HEK293 (cell line): ENCODE measurements around the gene SMIM12.
A peak's percentile ranks its signal among the peaks of the same experiment; 100 is the strongest.

Experiments used
- BCL11B ChIP-seq: fragments of 450-650 bp; formaldehyde crosslinking; IDR thresholded peaks from 2 replicates; pipeline ENCODE4 v1.5.1; 2016; ENCODE audit warnings: low read depth, missing biosample characterization, missing genetic modification characterization
- GLIS2 ChIP-seq: fragments of 450-650 bp; formaldehyde crosslinking; IDR thresholded peaks from 2 replicates; pipeline ENCODE4 v1.5.1; 2016; ENCODE audit warnings: missing biosample characterization, missing genetic modification characterization
- PRDM2 ChIP-seq: fragments of 450-650 bp; formaldehyde crosslinking; IDR thresholded peaks from 2 replicates; pipeline ENCODE4 v1.5.1; 2016; ENCODE audit warnings: missing biosample characterization, missing genetic modification characterization, borderline replicate concordance
- PRDM6 ChIP-seq: fragments of 450-650 bp; formaldehyde crosslinking; IDR thresholded peaks from 2 replicates; pipeline ENCODE4 v1.5.1; 2017; ENCODE audit warnings: missing biosample characterization, missing genetic modification characterization
- SCRT2 ChIP-seq: fragments of 450-650 bp; formaldehyde crosslinking; IDR thresholded peaks from 2 replicates; pipeline ENCODE4 v1.5.1; 2016; ENCODE audit warnings: missing biosample characterization, missing genetic modification characterization
- TRIM28 ChIP-seq: IDR thresholded peaks from 2 replicates; pipeline ENCODE4 v1.6.1; 2011; ENCODE audit warnings: low read length, control low read depth, borderline replicate concordance
- YY1 ChIP-seq: fragments of 450-650 bp; formaldehyde crosslinking; IDR thresholded peaks from 2 replicates; pipeline ENCODE4 v1.5.1; 2018; ENCODE audit warnings: missing biosample characterization, missing genetic modification characterization
- ZBTB10 ChIP-seq: fragments of 450-650 bp; formaldehyde crosslinking; IDR thresholded peaks from 2 replicates; pipeline ENCODE4 v1.5.1; 2016; ENCODE audit warnings: missing biosample characterization, missing genetic modification characterization
- ZBTB44 ChIP-seq: fragments of 450-650 bp; IDR thresholded peaks from 2 replicates; pipeline ENCODE4 v1.5.1; 2018; ENCODE audit warnings: missing biosample characterization, mild to moderate bottlenecking, missing genetic modification characterization
- ZFHX2 ChIP-seq: fragments of 450-650 bp; formaldehyde crosslinking; conservative IDR thresholded peaks from 2 replicates; pipeline ENCODE4 v1.5.1; 2016; ENCODE audit warnings: missing biosample characterization, missing genetic modification characterization
- ZFP3 ChIP-seq: fragments of 450-650 bp; formaldehyde crosslinking; IDR thresholded peaks from 2 replicates; pipeline ENCODE4 v1.5.1; 2016; ENCODE audit warnings: low read depth, missing biosample characterization, missing genetic modification characterization
- ZNF112 ChIP-seq: fragments of 450-650 bp; formaldehyde crosslinking; IDR thresholded peaks from 2 replicates; pipeline ENCODE4 v1.5.0; 2017; ENCODE audit warnings: missing biosample characterization, missing genetic modification characterization
- ZNF169 ChIP-seq: fragments of 450-650 bp; formaldehyde crosslinking; IDR thresholded peaks from 2 replicates; pipeline ENCODE4 v1.5.1; 2016; ENCODE audit warnings: missing biosample characterization, missing genetic modification characterization
- ZNF174 ChIP-seq: fragments of 450-650 bp; formaldehyde crosslinking; IDR thresholded peaks from 2 replicates; pipeline ENCODE4 v1.5.0; 2017; ENCODE audit warnings: missing biosample characterization, mild to moderate bottlenecking, missing genetic modification characterization
- ZNF2 ChIP-seq: fragments of 450-650 bp; formaldehyde crosslinking; IDR thresholded peaks from 2 replicates; pipeline ENCODE4 v1.5.1; 2016; ENCODE audit warnings: missing biosample characterization, missing genetic modification characterization
- ZNF398 ChIP-seq: fragments of 450-650 bp; formaldehyde crosslinking; IDR thresholded peaks from 2 replicates; pipeline ENCODE4 v1.5.1; 2017; ENCODE audit warnings: missing biosample characterization, missing genetic modification characterization
- ZNF555 ChIP-seq: fragments of 450-650 bp; formaldehyde crosslinking; conservative IDR thresholded peaks from 2 replicates; pipeline ENCODE4 v1.5.1; 2017; ENCODE audit warnings: missing biosample characterization, mild to moderate bottlenecking, missing genetic modification characterization, inconsistent platforms
- ZNF558 ChIP-seq: fragments of 450-650 bp; formaldehyde crosslinking; IDR thresholded peaks from 2 replicates; pipeline ENCODE4 v1.5.1; 2016; ENCODE audit warnings: missing biosample characterization, missing genetic modification characterization
- ZNF561 ChIP-seq: fragments of 450-650 bp; IDR thresholded peaks from 2 replicates; pipeline ENCODE4 v1.5.1; 2018; ENCODE audit warnings: missing biosample characterization, missing genetic modification characterization, borderline replicate concordance
- ZSCAN30 ChIP-seq: fragments of 450-650 bp; IDR thresholded peaks from 2 replicates; pipeline ENCODE4 v1.5.1; 2018; ENCODE audit warnings: missing biosample characterization, mild to moderate bottlenecking, missing genetic modification characterization, moderate library complexity

Gene SMIM12

GRCh38 chr1:34865981-34866761 is 6.6 kb upstream of the SMIM12 start (continued):
- peak; percentile 71; the same call in 1 of the 2 replicates for TF ChIP-seq BCL11B
- no peak for TF ChIP-seq ZNF558 (tag by site-specific recombination)
- TF ChIP-seq TRIM28, result no peak
- TF ChIP-seq ZNF398 (tag by site-specific recombination), result no peak
- peak; percentile 71; the same call in 1 of the 2 replicates for TF ChIP-seq ZBTB10
- TF ChIP-seq ZNF555 (tag by site-specific recombination), result no peak
- TF ChIP-seq ZNF2, result peak; percentile 52; the same call in 1 of the 2 replicates
- TF ChIP-seq ZBTB44 (tag by site-specific recombination), result no peak
- TF ChIP-seq GLIS2 (tag by site-specific recombination), result no peak
- TF ChIP-seq ZNF169, result no peak
- no peak for TF ChIP-seq ZFP3 (tag by site-specific recombination)
- no peak for TF ChIP-seq PRDM2 (tag by site-specific recombination)
- TF ChIP-seq SCRT2 (tag by site-specific recombination), result 0 out of 2 replicates have a peak, but pooled peaks have one; percentile 18
- TF ChIP-seq ZNF561, result 0 out of 2 replicates have a peak, but pooled peaks have one; percentile 35
- no peak for TF ChIP-seq ZNF174 (tag by site-specific recombination)
- TF ChIP-seq YY1 (tag by site-specific recombination), result 0 out of 2 replicates have a peak, but pooled peaks have one; percentile 25
- 0 out of 2 replicates have a peak, but pooled peaks have one; percentile 23 for TF ChIP-seq ZSCAN30 (tag by site-specific recombination)
- TF ChIP-seq ZFHX2, result 0 out of 2 replicates have a peak, but pooled peaks have one; percentile 40
- TF ChIP-seq ZNF112 (tag by site-specific recombination), result no peak
- no peak for TF ChIP-seq PRDM6
- TF ChIP-seq, all 188 proteins: peak for 33
